Ovary (tissue), 3 donors: ENCODE measurements around the gene PMVK.

Experiments used
- CTCF ChIP-seq, 3 donors: fragments of 450-650 bp in 2 of 3; fragments of 200-600 bp in 1 of 3; IDR thresholded peaks; one replicate each; pipeline versions ENCODE4 v1.5.1 to v1.8.0; 2016 to 2022; ENCODE audit warnings: antibody characterized with exemption in 3 of 3, mild to moderate bottlenecking in 1 of 3
- EP300 ChIP-seq: sonication (generic); formaldehyde crosslinking; IDR thresholded peaks from one replicate; pipeline ENCODE4 v1.6.1; 2017; ENCODE audit warnings: antibody characterized with exemption
- POLR2A ChIP-seq: fragments of 450-650 bp; IDR thresholded peaks from one replicate; pipeline ENCODE4 v1.6.1; 2017; ENCODE audit warnings: antibody characterized with exemption, mild to moderate bottlenecking, moderate library complexity
- donor health status: DM: no; HTN: no; CAD: no.

DNA sequence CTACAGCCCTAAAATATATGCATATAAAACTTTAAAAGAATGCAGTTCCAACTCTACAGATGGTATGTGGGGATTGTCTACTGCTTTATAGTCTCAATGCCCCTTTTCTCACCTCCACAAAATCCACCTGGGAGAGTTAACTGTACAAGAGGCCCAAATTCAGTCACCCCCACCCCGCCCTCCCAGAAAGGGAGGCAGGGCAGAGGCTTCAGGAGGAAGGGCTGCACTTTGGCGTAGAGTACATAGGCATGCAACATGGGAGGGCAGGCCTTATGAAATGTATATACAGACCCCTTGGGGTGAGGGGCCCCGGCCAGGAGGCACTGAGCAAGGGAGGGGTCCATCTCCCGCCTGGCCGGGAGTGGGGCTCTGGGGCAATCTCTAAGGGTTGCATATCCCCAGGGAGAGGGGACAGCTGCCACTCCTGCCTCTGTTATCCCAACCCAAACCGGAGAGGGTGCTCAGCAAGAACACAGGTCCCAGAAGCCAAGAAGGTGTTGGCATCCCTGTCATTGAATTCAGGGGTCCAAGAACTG is 26.3 kb upstream of the PMVK start:
- TF ChIP-seq CTCF (IDR thresholded peaks at IDR 0.05) (no peak), POLR2A (no peak), EP300 (no peak)
